ENCODE data around the gene IBA57. TPM values are rescaled to one million over a fixed set of nuclear protein-coding genes. Genes with fewer than 3 reads are reported as not detected.

Gene IBA57
- total and polyA plus RNA-seq, 2 experiments from 2014 or later, result 4.7 to 5.0 TPM

GRCh38 chr1:228140724-228141225 is 24.8 kb upstream of the IBA57 start:
- H3K36me3 ChIP-seq (replicated peaks; ENCODE audit: insufficient read depth, low read depth), result no peaks in the 10 kb centered on the region
- peak overlapping the region; percentile 99 for H3K4me2 ChIP-seq
- 20% methylated on average over 24 of the region's 25 CpGs for WGBS (ENCODE audit: low lambda C conversion rate, missing lambda C conversion rate)
- no peaks in the 10 kb centered on the region for H3K9me2 ChIP-seq (replicated peaks; ENCODE audit: insufficient read depth)
- peak overlapping the region; percentile 40 for H3K4me3 ChIP-seq
- TF ChIP-seq EZH2 (IDR thresholded peaks at IDR 0.05; ENCODE audit: borderline replicate concordance) (no peak), EZH2phosphoT487 (IDR thresholded peaks at IDR 0.05; ENCODE audit: low read depth, severe bottlenecking, unreplicated experiment) (no peak)
- TF ChIP-seq, protein P1, sequence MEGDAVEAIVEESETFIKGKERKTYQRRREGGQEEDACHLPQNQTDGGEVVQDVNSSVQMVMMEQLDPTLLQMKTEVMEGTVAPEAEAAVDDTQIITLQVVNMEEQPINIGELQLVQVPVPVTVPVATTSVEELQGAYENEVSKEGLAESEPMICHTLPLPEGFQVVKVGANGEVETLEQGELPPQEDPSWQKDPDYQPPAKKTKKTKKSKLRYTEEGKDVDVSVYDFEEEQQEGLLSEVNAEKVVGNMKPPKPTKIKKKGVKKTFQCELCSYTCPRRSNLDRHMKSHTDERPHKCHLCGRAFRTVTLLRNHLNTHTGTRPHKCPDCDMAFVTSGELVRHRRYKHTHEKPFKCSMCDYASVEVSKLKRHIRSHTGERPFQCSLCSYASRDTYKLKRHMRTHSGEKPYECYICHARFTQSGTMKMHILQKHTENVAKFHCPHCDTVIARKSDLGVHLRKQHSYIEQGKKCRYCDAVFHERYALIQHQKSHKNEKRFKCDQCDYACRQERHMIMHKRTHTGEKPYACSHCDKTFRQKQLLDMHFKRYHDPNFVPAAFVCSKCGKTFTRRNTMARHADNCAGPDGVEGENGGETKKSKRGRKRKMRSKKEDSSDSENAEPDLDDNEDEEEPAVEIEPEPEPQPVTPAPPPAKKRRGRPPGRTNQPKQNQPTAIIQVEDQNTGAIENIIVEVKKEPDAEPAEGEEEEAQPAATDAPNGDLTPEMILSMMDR (IDR thresholded peaks at IDR 0.05; ENCODE audit: poor library complexity), result no peak
- H3K27me3 ChIP-seq, result no peaks in the 10 kb centered on the region
- H4K20me1 ChIP-seq (ENCODE audit: insufficient read depth, poor library complexity, severe bottlenecking), result peaks cover 52% of the 10 kb centered on the region
- peaks cover 53% of the 10 kb centered on the region for H3K79me2 ChIP-seq
- DNase-seq (ENCODE audit: low spot score), result no peak
- H3K4me1 ChIP-seq (ENCODE audit: insufficient read depth), result peaks cover 17% of the 10 kb centered on the region
- peak overlapping the region; percentile 98 for H3K27ac ChIP-seq
- no peaks in the 10 kb centered on the region for H3K9me3 ChIP-seq (ENCODE audit: low read depth)
- peak overlapping the region; percentile 60 for H2AFZ ChIP-seq

DNA sequence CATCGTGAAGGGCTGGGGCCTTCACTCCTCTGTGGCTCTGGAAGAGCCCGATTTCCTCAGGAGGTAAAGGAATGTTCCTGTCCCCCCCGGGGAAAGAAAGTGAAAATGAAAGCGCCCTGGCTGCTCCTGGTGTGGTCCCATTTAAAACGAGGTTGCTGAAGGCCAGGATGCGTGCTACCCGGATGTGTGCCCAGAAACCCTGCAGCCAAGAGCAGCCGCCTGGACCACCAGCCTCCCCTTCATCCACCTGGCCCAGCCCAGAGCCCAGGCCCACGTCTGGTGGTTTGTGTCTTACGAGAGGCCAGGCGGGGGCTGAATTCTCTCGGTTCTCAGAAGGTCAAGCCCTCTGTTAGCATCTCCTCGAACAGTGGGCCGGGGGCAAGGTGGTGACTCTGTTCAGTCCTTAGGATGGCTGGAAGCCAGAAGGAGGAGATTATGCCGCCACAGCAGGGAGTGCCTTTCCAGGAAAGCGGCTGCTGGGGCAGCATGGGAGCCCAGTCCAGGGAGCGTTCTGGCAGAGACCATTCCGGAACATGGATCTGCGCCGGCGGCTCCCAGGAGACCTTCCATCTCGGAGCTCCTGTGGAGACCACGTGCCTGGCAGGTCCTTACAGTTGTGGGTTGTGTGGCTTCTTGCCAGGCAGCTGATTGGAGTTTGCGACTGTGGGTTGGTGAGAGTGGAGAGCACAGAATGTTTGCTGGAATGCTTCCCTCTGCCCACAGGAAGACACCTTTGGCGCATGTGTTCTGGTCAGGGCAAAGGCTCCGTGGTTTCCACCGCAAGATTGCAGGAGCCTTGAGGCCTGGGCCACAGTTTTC is 24.2 kb upstream of the IBA57 start:
- H3K4me3 ChIP-seq, result peak overlapping the region; percentile 40
- no peak overlapping the region for H2AFZ ChIP-seq
- no peak for TF ChIP-seq EZH2phosphoT487 (IDR thresholded peaks at IDR 0.05; ENCODE audit: low read depth, severe bottlenecking, unreplicated experiment)
- TF ChIP-seq, protein P1 (IDR thresholded peaks at IDR 0.05; ENCODE audit: poor library complexity), result no peak
- TF ChIP-seq EZH2 (IDR thresholded peaks at IDR 0.05; ENCODE audit: borderline replicate concordance), result no peak
- no peaks in the 10 kb centered on the region for H3K36me3 ChIP-seq (replicated peaks; ENCODE audit: insufficient read depth, low read depth)
- peak overlapping the region; percentile 98 for H3K27ac ChIP-seq
- peaks cover 17% of the 10 kb centered on the region for H3K4me1 ChIP-seq (ENCODE audit: insufficient read depth)
- no peaks in the 10 kb centered on the region for H3K27me3 ChIP-seq
- no peaks in the 10 kb centered on the region for H3K9me3 ChIP-seq (ENCODE audit: low read depth)
- H3K4me2 ChIP-seq, result peak overlapping the region; percentile 99
- H4K20me1 ChIP-seq (ENCODE audit: insufficient read depth, poor library complexity, severe bottlenecking), result peaks cover 57% of the 10 kb centered on the region
- no peaks in the 10 kb centered on the region for H3K9me2 ChIP-seq (replicated peaks; ENCODE audit: insufficient read depth)
- 84% methylated on average over 27 of the region's 27 CpGs for WGBS (ENCODE audit: low lambda C conversion rate, missing lambda C conversion rate)
- peak; percentile 19 for DNase-seq (ENCODE audit: low spot score)
- peaks cover 58% of the 10 kb centered on the region for H3K79me2 ChIP-seq

- peak overlapping the region; percentile 99 for H3K4me2 ChIP-seq
- H3K27me3 ChIP-seq, result no peaks in the 10 kb centered on the region
- peaks cover 64% of the 10 kb centered on the region for H3K79me2 ChIP-seq
- no peaks in the 10 kb centered on the region for H3K9me3 ChIP-seq (ENCODE audit: low read depth)
- DNase-seq (ENCODE audit: low spot score), result no peak
- H3K9me2 ChIP-seq (replicated peaks; ENCODE audit: insufficient read depth), result no peaks in the 10 kb centered on the region
- H2AFZ ChIP-seq, result no peak overlapping the region
- H3K36me3 ChIP-seq (replicated peaks; ENCODE audit: insufficient read depth, low read depth), result no peaks in the 10 kb centered on the region
- 96% methylated on average over 15 of the region's 16 CpGs for WGBS (ENCODE audit: low lambda C conversion rate, missing lambda C conversion rate)
- H3K4me3 ChIP-seq, result no peak overlapping the region
- no peak overlapping the region for H3K27ac ChIP-seq
- H3K4me1 ChIP-seq (ENCODE audit: insufficient read depth), result peaks cover 17% of the 10 kb centered on the region
- peaks cover 60% of the 10 kb centered on the region for H4K20me1 ChIP-seq (ENCODE audit: insufficient read depth, poor library complexity, severe bottlenecking)
- no peak for TF ChIP-seq EZH2phosphoT487 (IDR thresholded peaks at IDR 0.05; ENCODE audit: low read depth, severe bottlenecking, unreplicated experiment)
- TF ChIP-seq, protein P1 (IDR thresholded peaks at IDR 0.05; ENCODE audit: poor library complexity), result no peak
- TF ChIP-seq EZH2 (IDR thresholded peaks at IDR 0.05; ENCODE audit: borderline replicate concordance), result no peak
Measured at GRCh38 chr1:228142155-228142691, 23.4 kb upstream of the IBA57 start.
